ENCODE data around the gene N4BP3.

N4BP3 gene

GRCh38 chr5:178152491-178153444 lies 39.4 kb downstream of the N4BP3 start:
- DNase-seq = no peak

- peak; percentile 97 for DNase-seq
Observed at GRCh38 chr5:178153530-178154340, 40.4 kb downstream of the N4BP3 start, which contains the start of gene NHP2. Gene NHP2 (minus strand): TSS chr5:178153885. CDS start chr5:178153817, 68 bp downstream.

GRCh38 chr5:178155065-178155464 lies 41.7 kb downstream of the N4BP3 start:
- no peak for DNase-seq

GRCh38 chr5:178160176-178160575 lies 46.8 kb downstream of the N4BP3 start:
- DNase-seq = no peak

GRCh38 chr5:178162481-178162880 lies 49.1 kb downstream of the N4BP3 start:
- no peak for DNase-seq

- peak; percentile 79 for DNase-seq
Observed at GRCh38 chr5:178163772-178164735, 50.7 kb downstream of the N4BP3 start.

- DNase-seq = no peak
Observed at GRCh38 chr5:178165581-178165980, 52.2 kb downstream of the N4BP3 start.

- no peak for DNase-seq
Observed at GRCh38 chr5:178170455-178170854, 57.1 kb downstream of the N4BP3 start.

GRCh38 chr5:178174456-178174855 lies 61.1 kb downstream of the N4BP3 start:
- DNase-seq = no peak

Data from GDM1 (cell line).